B cell (primary cell): ENCODE measurements around the gene BIRC7.

Experiments used
- EZH2 ChIP-seq: IDR thresholded peaks from 2 replicates; pipeline ENCODE4 v1.6.1; 2012; ENCODE audit warnings: borderline replicate concordance, low read depth, mild to moderate bottlenecking, moderate library complexity, low read length; ENCODE audit not compliant: insufficient read depth, poor library complexity, severe bottlenecking
- TF ChIP-seq, protein P1 (sequence below): fragments of 200-600 bp; IDR thresholded peaks from one replicate; pipeline ENCODE4 v1.8.0; 2022; ENCODE audit warnings: antibody characterized with exemption, mild to moderate bottlenecking

DNA sequence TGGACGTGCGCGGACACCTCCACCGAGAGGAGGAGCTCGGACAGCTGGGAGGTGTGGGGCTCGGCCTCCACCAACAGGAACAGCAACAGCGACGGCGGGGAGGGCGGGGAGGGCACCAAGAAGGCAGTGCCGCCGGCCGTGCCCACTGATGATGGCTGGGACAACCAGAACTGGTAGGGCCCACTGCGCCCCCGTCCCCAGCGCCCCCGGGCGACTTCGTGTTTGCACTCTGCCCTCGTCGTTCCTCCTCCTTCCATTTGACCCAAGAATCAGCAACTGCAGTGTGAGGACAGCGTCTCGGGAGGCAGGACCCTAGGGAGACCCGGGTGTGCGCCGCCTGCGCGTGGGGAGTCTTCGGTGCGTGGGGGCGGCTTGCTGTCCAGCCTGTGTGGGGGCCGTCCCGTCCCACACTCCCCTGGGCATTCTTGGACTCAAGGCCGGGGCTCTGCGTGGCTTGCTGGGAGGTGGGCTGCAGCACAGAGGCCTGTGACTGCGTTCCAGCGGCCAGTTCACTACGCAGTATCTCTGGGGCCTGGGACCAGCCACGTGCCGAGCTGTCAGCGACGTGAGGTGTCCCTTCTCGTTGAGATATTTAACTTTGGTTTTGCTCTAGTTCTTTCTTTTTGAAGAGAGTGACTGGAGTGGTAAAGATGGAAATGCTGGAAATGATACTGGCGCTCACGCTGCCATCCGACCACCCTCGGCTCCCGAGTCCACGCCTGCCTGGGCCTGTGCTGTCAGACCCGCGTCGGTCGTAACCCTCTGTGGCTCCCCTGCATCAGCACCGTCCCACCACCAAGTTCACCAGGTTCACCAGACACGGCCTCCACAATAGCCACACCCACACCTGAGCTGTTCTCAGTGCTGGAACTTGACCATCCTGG, 52.2 kb downstream of the BIRC7 start:
- TF ChIP-seq, protein P1, sequence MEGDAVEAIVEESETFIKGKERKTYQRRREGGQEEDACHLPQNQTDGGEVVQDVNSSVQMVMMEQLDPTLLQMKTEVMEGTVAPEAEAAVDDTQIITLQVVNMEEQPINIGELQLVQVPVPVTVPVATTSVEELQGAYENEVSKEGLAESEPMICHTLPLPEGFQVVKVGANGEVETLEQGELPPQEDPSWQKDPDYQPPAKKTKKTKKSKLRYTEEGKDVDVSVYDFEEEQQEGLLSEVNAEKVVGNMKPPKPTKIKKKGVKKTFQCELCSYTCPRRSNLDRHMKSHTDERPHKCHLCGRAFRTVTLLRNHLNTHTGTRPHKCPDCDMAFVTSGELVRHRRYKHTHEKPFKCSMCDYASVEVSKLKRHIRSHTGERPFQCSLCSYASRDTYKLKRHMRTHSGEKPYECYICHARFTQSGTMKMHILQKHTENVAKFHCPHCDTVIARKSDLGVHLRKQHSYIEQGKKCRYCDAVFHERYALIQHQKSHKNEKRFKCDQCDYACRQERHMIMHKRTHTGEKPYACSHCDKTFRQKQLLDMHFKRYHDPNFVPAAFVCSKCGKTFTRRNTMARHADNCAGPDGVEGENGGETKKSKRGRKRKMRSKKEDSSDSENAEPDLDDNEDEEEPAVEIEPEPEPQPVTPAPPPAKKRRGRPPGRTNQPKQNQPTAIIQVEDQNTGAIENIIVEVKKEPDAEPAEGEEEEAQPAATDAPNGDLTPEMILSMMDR = no peak
- no peak for TF ChIP-seq EZH2
